Immature natural killer cell (primary cell): ENCODE results near the gene MYORG. TPM values are rescaled to one million over a fixed set of nuclear protein-coding genes. Genes with fewer than 3 reads are reported as not detected.
"Not testable (repeated sequence)": the region's sequence is repeated elsewhere in the genome, so short reads cannot be mapped to it uniquely, and the experiment has no call there.

Experiments
- DNase-seq, 3 donors: peaks; one replicate each; pipeline ENCODE4 v3.0.0; 2022; ENCODE audit warnings: mixed read lengths in 1 of 3
- H3K27ac Mint-ChIP-seq, 6 donors: one replicate each; pipeline ENCODE4 v1.8.0; 2020; ENCODE audit warnings: mixed read lengths in 6 of 6, mild to moderate bottlenecking in 5 of 6, inconsistent platforms in 4 of 6, moderate library complexity in 3 of 6
- H3K27me3 Mint-ChIP-seq, 3 donors: one replicate each; pipeline ENCODE4 v1.8.0; 2020 to 2021; ENCODE audit warnings: low read depth in 3 of 3, mild to moderate bottlenecking in 3 of 3, mixed read lengths in 3 of 3, moderate library complexity in 3 of 3, inconsistent platforms in 1 of 3
- H3K36me3 Mint-ChIP-seq, 3 donors: one replicate each; pipeline ENCODE4 v1.8.0; 2020; ENCODE audit warnings: mixed read lengths in 3 of 3, inconsistent platforms in 2 of 3, mild to moderate bottlenecking in 2 of 3
- H3K4me1 Mint-ChIP-seq, 2 donors: one replicate each; pipeline ENCODE4 v1.8.0; 2020; ENCODE audit warnings: inconsistent platforms in 2 of 2, mild to moderate bottlenecking in 2 of 2, mixed read lengths in 2 of 2, moderate library complexity in 1 of 2
- H3K4me3 Mint-ChIP-seq, 5 donors: one replicate each; pipeline ENCODE4 v1.8.0; 2020; ENCODE audit warnings: mild to moderate bottlenecking in 5 of 5, mixed read lengths in 5 of 5, inconsistent platforms in 3 of 5, moderate library complexity in 3 of 5
- H3K9me3 Mint-ChIP-seq, 6 donors: one replicate each; pipeline ENCODE4 v1.8.0; 2020; ENCODE audit warnings: mild to moderate bottlenecking in 6 of 6, mixed read lengths in 6 of 6, inconsistent platforms in 4 of 6, moderate library complexity in 3 of 6
- polyA plus RNA-seq, 3 donors: library from polyadenylated mRNA; unstranded; fragments of 300-500 nt; fragmentation: Illumina TruSeq; gene quantifications; one replicate each; pipeline ENCODE4 v1.2.3, GENCODE V29; 2021

MYORG gene
- polyA plus RNA-seq, 3 donors from 2014 or later, result 0.30 to 0.69 TPM; not detected in 1

- Mint-ChIP-seq H3K27me3 (peaks cover 0 to 2% (median 0%) of the 10 kb centered on the region in 3 donors), H3K36me3 (peaks cover 5 to 21% (median 11%) of the 10 kb centered on the region in 3 donors), H3K4me1 (no peaks in the 10 kb centered on the region), H3K4me3 (no peak overlapping the region), H3K27ac (no peak overlapping the region), H3K9me3 (no peaks in the 10 kb centered on the region)
- no peak for DNase-seq
These were observed 28.9 kb downstream of the MYORG start for GRCh38 chr9:34347800-34348158.

- Mint-ChIP-seq H3K4me3 (no peak overlapping the region), H3K27me3 (peaks cover 0 to 2% (median 0%) of the 10 kb centered on the region in 3 donors), H3K27ac (no peak overlapping the region), H3K36me3 (peaks cover 5 to 21% (median 11%) of the 10 kb centered on the region in 3 donors), H3K9me3 (no peaks in the 10 kb centered on the region), H3K4me1 (no peaks in the 10 kb centered on the region)
- DNase-seq, result no peak
These were observed 29.6 kb downstream of the MYORG start for GRCh38 chr9:34346873-34347799.

GRCh38 chr9:34343605-34344004 lies 33.1 kb downstream of the MYORG start:
- no peaks in the 10 kb centered on the region for H3K27me3 Mint-ChIP-seq
- DNase-seq, result no peak
- no peaks in the 10 kb centered on the region for H3K4me1 Mint-ChIP-seq
- peaks cover 9 to 26% (median 10%) of the 10 kb centered on the region in 3 donors for H3K36me3 Mint-ChIP-seq
- no peaks in the 10 kb centered on the region for H3K9me3 Mint-ChIP-seq
- H3K27ac Mint-ChIP-seq, result no peak overlapping the region
- no peak overlapping the region for H3K4me3 Mint-ChIP-seq

- H3K36me3 Mint-ChIP-seq, result peaks cover 9 to 27% (median 10%) of the 10 kb centered on the region in 3 donors
- H3K9me3 Mint-ChIP-seq, result no peaks in the 10 kb centered on the region
- no peak overlapping the region for H3K27ac Mint-ChIP-seq
- H3K4me3 Mint-ChIP-seq, result no peak overlapping the region
- H3K27me3 Mint-ChIP-seq, result no peaks in the 10 kb centered on the region
- H3K4me1 Mint-ChIP-seq, result no peaks in the 10 kb centered on the region
- no peak for DNase-seq
These were observed 33.6 kb downstream of the MYORG start for GRCh38 chr9:34343090-34343489.

- no peak for DNase-seq
- Mint-ChIP-seq H3K27ac (no peak overlapping the region), H3K4me3 (no peak overlapping the region), H3K4me1 (no peaks in the 10 kb centered on the region), H3K9me3 (no peaks in the 10 kb centered on the region), H3K36me3 (peaks cover 9 to 27% (median 10%) of the 10 kb centered on the region in 3 donors), H3K27me3 (no peaks in the 10 kb centered on the region)
These were observed 34.9 kb downstream of the MYORG start for GRCh38 chr9:34341659-34342295.

- Mint-ChIP-seq H3K27me3 (peaks cover 0 to 1% (median 0%) of the 10 kb centered on the region in 3 donors), H3K4me3 (no peak overlapping the region), H3K36me3 (peaks cover 9 to 23% (median 10%) of the 10 kb centered on the region in 3 donors), H3K27ac (no peak overlapping the region), H3K9me3 (no peaks in the 10 kb centered on the region), H3K4me1 (peaks cover 0 to 6% of the 10 kb centered on the region in 2 donors)
- no peak for DNase-seq
These were observed 37.9 kb downstream of the MYORG start for GRCh38 chr9:34338665-34339385.

- DNase-seq, H3K4me1 Mint-ChIP-seq, H3K27ac Mint-ChIP-seq, H3K4me3 Mint-ChIP-seq, H3K27me3 Mint-ChIP-seq, H3K9me3 Mint-ChIP-seq: not testable (repeated sequence)
- H3K36me3 Mint-ChIP-seq, result peaks cover 9 to 17% (median 10%) of the 10 kb centered on the region in 3 donors
These were observed 38.6 kb downstream of the MYORG start for GRCh38 chr9:34338079-34338478.

GRCh38 chr9:34337403-34337802 lies 39.3 kb downstream of the MYORG start:
- Mint-ChIP-seq H3K9me3 (no peaks in the 10 kb centered on the region), H3K36me3 (peaks cover 9 to 17% (median 10%) of the 10 kb centered on the region in 3 donors), H3K4me3 (no peak overlapping the region), H3K27me3 (peaks cover 0 to 1% (median 0%) of the 10 kb centered on the region in 3 donors), H3K27ac (no peak overlapping the region), H3K4me1 (peaks cover under 1 to 7% of the 10 kb centered on the region in 2 donors)
- DNase-seq, result no peak

GRCh38 chr9:34335376-34335775 lies 41.3 kb downstream of the MYORG start:
- H3K27me3 Mint-ChIP-seq, result peaks cover 0 to 2% (median 1%) of the 10 kb centered on the region in 3 donors
- H3K9me3 Mint-ChIP-seq, result no peaks in the 10 kb centered on the region
- H3K27ac Mint-ChIP-seq, result no peak overlapping the region
- H3K36me3 Mint-ChIP-seq, result peaks cover 4 to 11% (median 4%) of the 10 kb centered on the region in 3 donors
- no peak for DNase-seq
- H3K4me1 Mint-ChIP-seq, result peaks cover 16% of the 10 kb centered on the region in 2 donors
- H3K4me3 Mint-ChIP-seq, result no peak overlapping the region

- no peak for DNase-seq
- Mint-ChIP-seq H3K9me3 (no peaks in the 10 kb centered on the region), H3K27me3 (peaks cover 0 to 2% (median 1%) of the 10 kb centered on the region in 3 donors), H3K27ac (no peak overlapping the region), H3K4me1 (peaks cover 21% of the 10 kb centered on the region in 2 donors), H3K4me3 (no peak overlapping the region), H3K36me3 (peaks cover 0 to 6% (median 0%) of the 10 kb centered on the region in 3 donors)
These were observed 41.8 kb downstream of the MYORG start for GRCh38 chr9:34334916-34335315.

GRCh38 chr9:34334337-34334824 lies 42.3 kb downstream of the MYORG start:
- no peak overlapping the region for H3K4me3 Mint-ChIP-seq
- H3K27ac Mint-ChIP-seq, result no peak overlapping the region
- peaks cover 26% of the 10 kb centered on the region in 2 donors for H3K4me1 Mint-ChIP-seq
- peaks cover 0 to 6% (median 0%) of the 10 kb centered on the region in 3 donors for H3K36me3 Mint-ChIP-seq
- H3K27me3 Mint-ChIP-seq, result peaks cover 0 to 3% (median 1%) of the 10 kb centered on the region in 3 donors
- H3K9me3 Mint-ChIP-seq, result no peaks in the 10 kb centered on the region
- no peak for DNase-seq

GRCh38 chr9:34333836-34334235 lies 42.9 kb downstream of the MYORG start:
- no peak overlapping the region for H3K4me3 Mint-ChIP-seq
- peaks cover 0 to 4% (median 0%) of the 10 kb centered on the region in 3 donors for H3K36me3 Mint-ChIP-seq
- no peak for DNase-seq
- peak overlapping the region in 1 of 6 donors; percentile 12 for H3K27ac Mint-ChIP-seq
- H3K27me3 Mint-ChIP-seq, result peaks cover 0 to 9% (median 6%) of the 10 kb centered on the region in 3 donors
- H3K4me1 Mint-ChIP-seq, result peaks cover 28 to 31% of the 10 kb centered on the region in 2 donors
- no peaks in the 10 kb centered on the region for H3K9me3 Mint-ChIP-seq
